22Rv1 (cell line): ENCODE measurements around the gene SPP2.

Experiments used
- H3K27ac ChIP-seq: fragments of 450-650 bp; 2 replicates; pipeline ENCODE4 v1.5.1; 2017
- CTCF ChIP-seq: fragments of 450-650 bp; IDR thresholded peaks from 2 replicates; pipeline ENCODE4 v1.5.1; 2017; ENCODE audit warnings: mild to moderate bottlenecking
- ZFX ChIP-seq: fragments of 450-650 bp; IDR thresholded peaks from 2 replicates; pipeline ENCODE4 v1.6.1; 2017; ENCODE audit warnings: antibody characterized with exemption, borderline replicate concordance

SPP2 gene

DNA sequence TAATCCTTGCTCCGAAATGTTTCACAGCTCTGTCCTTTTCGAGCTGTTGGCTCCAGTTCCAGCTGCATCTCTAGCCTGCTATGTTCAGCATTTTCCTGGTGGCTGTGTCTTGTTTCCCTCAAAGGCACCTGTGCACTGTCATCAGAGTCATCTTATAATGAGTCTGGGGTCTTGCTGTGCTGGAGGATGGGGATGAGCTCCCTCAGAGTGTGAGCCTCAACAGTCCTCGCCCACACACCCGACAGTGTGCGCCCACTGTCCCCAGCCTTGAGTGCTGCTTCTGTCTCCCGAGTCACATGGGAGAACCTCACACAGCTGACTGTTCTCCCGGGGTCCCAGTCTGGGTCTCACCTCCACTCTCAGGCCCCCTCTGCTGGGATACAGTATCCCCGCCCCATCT lies 25.4 kb downstream of the SPP2 start:
- no peak overlapping the region for H3K27ac ChIP-seq
- no peak for TF ChIP-seq CTCF
- TF ChIP-seq ZFX, result no peak

DNA sequence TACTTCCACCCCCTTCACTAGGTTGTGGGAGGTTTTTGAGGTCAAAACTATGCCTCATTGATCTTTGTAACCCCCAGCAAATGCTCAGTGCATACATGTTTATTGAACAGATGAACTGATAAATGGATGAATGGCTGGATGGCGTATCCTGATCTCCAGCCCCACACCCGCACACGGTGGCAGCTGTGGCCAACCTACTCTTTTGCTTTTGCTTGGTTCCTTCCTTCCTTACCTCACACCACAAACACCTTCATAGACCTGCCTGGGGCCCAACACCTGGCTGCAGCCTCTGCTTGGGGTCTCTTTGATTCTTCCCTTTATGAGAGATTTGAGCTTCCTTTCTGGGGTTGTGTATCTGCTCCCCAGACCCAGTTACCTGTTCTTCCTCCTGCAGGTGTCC lies 25.9 kb downstream of the SPP2 start:
- H3K27ac ChIP-seq, result no peak overlapping the region
- TF ChIP-seq CTCF (no peak), ZFX (no peak)

- no peak overlapping the region for H3K27ac ChIP-seq
- TF ChIP-seq CTCF, result no peak
- no peak for TF ChIP-seq ZFX
These were observed 27.6 kb downstream of the SPP2 start for GRCh38 chr2:234078129-234078528.

GRCh38 chr2:234081970-234082822 lies 31.7 kb downstream of the SPP2 start:
- TF ChIP-seq ZFX, result no peak
- TF ChIP-seq CTCF, result no peak
- no peak overlapping the region for H3K27ac ChIP-seq

- TF ChIP-seq CTCF, result no peak
- no peak for TF ChIP-seq ZFX
- H3K27ac ChIP-seq, result no peak overlapping the region
These were observed 33.3 kb downstream of the SPP2 start for GRCh38 chr2:234083572-234084348.

DNA sequence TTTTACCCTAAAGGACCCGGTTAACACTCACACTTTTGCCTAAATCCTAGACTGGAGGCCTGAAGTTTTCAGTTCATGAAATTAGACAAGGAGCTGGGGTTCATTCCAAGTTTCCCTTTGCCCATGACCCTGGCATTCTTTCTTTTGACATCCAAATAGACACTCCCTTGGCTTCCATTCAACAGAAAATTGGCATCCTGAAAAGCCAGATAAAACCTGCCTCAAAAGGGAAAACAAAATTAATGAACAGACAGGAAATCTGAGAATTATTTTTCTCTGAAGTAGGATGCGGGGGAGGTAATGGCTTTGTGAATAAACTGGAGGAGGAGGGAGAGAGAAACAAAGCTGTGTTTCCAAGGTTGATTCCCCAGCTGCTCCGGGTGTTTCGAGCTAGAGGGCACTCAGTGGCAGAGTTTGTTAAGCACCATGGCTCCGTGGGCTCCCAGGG lies 41.0 kb downstream of the SPP2 start:
- no peak overlapping the region for H3K27ac ChIP-seq
- TF ChIP-seq ZFX, result no peak
- TF ChIP-seq CTCF, result no peak

DNA sequence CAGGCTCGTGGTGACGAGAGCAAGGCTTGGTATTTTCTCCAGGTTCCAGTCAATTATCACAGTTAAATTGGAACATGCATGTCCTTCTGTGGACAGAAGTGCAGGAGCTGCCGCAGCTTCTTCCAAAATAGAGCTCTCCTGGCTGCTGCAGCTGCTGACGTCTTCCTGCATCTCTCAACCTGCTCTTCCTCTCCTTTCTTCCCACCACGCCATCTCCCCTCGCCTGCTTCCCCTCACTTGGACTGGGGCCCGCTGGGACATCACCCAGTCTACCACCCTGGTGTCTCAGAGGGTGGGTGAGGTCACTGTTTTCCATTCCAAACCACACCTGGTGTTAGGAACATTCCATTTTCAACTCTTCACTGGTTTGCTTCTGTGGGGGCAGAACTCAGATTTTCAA lies 41.4 kb downstream of the SPP2 start:
- no peak for TF ChIP-seq ZFX
- TF ChIP-seq CTCF, result no peak
- H3K27ac ChIP-seq, result no peak overlapping the region
